DMS53 (cell line): ENCODE measurements around the gene MICAL2.

Experiments used
- DNase-seq: peaks from one replicate; lab custom pipeline; 2025; lab: John Stamatoyannopoulos, UW

The MICAL2 gene

DNA sequence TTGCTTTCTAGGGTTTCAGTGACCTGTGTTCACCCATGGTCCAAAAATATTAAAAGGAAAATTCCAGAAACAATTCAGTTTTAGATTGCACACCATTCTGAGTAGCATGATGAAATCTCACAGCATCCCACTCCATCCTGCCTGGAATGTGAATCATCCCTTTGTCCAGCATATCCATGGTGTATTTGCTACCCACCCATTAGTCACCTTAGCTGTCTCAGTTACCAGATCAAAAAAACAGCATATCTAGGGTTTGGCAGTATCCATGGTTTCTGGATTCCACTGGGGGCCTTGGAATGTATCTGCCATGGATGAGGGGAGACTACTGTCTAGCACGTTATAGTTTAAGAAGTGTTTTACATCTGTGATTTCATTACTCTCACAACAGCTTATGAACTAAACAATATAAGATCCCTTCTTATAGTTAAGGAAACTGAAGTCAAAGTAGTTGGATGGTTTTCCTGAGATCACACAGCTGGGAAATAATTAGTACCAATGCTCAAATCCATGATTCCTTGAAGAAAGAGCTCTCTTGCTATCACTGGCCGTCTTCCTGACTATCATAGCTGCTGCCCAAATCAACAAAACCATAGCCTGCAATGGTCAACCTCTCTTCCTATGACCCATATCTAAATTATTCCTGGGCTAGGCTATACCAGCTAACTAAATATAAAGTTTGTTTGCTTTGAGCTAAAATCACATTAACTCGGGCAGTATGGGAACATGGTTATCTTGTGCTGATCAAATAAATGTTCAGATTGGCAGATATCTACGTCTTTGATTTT lies 122.6 kb downstream of the MICAL2 start:
- DNase-seq, result no peak

DNA sequence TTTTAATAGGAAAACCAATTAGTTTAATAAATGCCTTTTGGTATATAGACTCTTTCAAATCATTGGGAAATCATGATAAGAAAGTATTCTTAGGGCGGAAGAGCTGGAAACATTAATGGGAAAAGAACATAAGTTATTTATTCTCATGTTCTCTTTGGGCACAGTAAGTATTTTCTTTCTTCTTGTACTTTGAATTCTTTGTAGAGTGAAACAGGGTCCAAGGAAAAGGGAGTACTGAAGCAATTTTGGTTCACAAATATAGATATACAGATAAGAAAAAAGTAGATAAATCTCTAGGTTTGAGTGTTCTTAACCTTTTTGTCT lies 123.2 kb downstream of the MICAL2 start:
- DNase-seq, result no peak

GRCh38 chr11:12234221-12234620 lies 123.8 kb downstream of the MICAL2 start:
- DNase-seq, result no peak

GRCh38 chr11:12235080-12235479 lies 124.7 kb downstream of the MICAL2 start:
- no peak for DNase-seq

DNA sequence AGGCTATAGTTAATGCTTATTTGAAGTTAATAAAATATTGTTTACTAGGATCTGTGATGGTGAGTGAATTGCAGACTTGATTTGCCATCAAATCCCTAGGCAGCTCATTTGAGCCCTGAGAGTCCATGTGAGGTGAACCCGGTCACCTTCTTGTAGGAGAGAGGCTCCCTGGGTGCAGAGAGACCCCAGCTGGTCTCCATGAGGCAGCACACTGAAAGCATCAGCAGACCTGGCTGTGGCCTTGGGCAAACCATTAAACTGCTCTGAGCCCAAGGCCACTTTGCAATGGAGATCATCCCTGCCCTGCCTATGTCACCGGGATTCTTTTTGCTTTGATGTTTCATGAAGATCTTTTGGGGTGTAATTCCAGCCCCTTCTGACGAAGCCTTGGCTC lies 125.2 kb downstream of the MICAL2 start:
- peak; percentile 57 for DNase-seq

DNA sequence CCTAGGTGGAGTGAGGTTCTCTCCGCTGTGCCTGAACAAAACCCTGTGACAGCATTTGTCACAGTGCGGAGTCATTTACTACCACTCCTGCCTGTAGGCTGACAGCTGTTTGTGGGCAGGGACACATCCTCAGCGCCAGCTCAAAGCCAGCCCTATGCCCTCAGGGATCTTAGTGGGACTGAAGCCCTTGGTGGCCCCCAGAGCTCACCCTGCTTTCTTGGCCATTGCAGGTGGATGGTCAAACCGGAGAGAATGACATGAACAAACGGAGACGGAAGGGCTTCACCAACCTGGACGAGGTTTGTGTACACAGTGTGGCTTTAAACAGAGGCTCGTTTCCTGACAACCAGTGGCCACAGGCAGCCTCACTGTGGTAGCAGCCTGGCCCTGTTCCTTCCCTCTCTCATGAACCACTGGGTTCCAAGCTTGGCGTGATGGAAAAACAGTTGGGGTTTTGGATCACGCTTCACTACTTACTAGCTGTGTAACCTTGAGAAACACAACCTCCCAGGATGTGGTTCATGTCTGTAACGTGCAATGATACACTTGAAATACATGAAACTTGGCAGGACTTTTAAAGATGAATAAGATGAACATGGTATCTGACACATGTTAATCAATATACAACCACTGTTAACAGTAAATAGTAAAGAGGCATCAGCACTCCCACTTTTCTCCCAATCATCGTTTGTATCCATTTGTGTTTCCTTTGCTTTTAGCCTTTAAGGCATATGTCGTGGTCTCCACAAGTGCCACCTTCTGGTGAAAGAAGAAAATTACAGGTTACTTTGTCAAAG lies 125.8 kb downstream of the MICAL2 start:
- DNase-seq, result peak; percentile 86

DNA sequence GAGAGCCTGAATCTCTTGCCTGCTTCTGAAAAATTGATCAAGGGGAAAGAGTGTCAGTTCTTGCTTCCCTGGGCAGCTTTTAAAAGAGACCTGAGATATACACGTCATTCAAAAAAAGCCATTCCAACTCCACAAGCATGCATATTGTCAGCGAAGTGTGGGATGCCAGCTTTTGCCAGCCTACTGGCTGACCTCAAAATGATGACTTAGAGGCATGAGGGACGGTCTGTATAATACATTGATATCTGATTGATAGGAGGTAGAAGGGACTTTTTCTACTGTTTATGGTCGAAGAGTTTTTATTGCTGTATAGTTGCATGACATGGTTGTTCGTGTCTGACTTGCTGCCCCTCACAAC lies 126.3 kb downstream of the MICAL2 start:
- DNase-seq, result no peak

DNA sequence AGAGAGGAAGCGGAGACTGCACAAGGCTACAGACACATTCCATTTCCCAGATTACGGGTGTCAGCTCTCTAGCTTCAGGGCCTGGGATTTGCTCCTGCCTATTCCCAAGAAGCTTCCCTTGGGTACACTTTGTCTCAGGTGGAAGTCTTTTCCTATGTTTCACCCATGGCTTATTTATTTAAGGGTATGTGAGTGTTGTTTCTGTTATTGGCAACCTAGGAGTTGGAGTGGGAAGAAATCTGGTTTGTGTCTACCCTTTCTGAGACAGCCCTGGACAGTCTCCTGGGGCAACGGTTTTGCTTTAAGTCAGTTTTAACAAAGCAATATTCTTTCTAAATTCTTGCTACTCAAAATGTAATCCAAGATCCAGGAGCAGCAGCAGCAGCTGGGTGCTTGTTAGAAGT lies 127.0 kb downstream of the MICAL2 start:
- DNase-seq, result no peak

- no peak for DNase-seq
These were observed 128.0 kb downstream of the MICAL2 start for GRCh38 chr11:12238420-12238819.

DNA sequence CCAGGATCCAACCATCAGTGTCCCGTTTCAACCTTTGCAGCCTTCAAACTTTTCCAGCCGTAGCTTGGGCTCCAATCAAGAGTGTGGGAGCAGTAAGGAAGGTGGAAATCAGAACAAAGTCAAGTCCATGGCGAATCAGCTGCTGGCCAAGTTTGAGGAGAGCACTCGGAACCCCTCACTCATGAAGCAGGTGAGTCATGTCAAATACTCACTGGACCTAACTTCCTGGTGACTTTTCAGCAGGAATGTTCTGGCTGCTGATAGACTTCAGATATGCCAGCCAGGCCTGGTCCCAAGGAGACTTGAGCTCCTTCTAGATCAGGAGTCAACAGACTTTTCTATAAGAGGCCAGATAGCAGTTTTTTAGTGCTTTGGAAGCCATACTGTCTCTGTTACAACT lies 129.0 kb downstream of the MICAL2 start:
- peak; percentile 68 for DNase-seq

- DNase-seq, result peak; percentile 74
These were observed 129.5 kb downstream of the MICAL2 start for GRCh38 chr11:12239804-12240371.

- DNase-seq, result no peak
These were observed 130.3 kb downstream of the MICAL2 start for GRCh38 chr11:12240677-12241076.

GRCh38 chr11:12241401-12241800 lies 131.0 kb downstream of the MICAL2 start:
- no peak for DNase-seq

GRCh38 chr11:12241971-12242672 lies 131.7 kb downstream of the MICAL2 start:
- no peak for DNase-seq

GRCh38 chr11:12242966-12243365 lies 132.6 kb downstream of the MICAL2 start:
- no peak for DNase-seq

DNA sequence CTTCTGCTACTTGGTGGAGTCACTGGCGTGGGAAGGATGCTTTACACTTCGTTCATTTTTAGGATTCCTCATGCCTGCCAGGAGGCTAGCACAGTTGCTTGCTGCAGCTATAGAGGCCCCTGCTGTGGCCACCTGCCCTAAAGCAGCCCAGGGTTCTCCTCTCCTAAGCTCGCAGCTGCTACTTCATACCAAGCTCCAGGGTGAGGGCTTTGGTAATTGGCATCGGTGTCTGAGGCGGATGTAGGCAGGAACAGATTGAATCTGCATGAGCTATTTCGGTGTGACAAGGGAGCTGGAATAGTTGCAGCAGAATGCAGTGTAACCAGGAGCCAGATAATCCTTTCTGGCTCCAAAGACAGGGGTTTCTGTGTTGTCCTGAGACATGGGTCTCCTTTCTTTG lies 133.1 kb downstream of the MICAL2 start:
- DNase-seq, result no peak

DNA sequence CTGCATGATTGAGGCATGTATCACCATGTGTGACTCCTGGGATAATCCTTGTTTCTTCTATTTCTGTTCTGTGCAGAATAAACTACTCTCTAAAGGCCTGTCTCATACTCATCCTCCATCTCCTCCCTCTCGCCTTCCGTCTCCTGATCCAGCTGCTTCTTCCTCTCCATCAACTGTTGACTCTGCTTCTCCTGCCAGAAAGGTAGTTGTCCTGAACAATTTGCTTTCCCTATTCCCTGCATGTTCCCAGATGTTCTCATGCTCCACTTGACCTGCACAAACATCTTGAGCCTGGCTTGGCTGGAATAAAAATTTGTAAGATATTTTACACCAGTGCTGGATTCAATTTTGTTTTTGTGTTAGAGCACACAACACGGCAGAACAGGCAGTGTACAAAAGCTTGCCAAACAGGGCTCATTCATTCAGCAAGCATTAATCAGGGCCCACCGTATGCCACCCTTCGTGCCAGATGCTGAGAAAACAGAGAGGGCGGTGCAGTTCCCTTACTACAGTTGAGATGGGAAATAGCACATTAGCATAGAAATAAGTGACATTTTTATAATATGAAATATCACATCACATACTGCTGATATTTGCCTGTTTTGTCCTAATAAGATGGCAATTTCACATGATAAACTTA lies 133.6 kb downstream of the MICAL2 start:
- DNase-seq, result no peak

- DNase-seq, result no peak
These were observed 134.7 kb downstream of the MICAL2 start for GRCh38 chr11:12245091-12245490.

DNA sequence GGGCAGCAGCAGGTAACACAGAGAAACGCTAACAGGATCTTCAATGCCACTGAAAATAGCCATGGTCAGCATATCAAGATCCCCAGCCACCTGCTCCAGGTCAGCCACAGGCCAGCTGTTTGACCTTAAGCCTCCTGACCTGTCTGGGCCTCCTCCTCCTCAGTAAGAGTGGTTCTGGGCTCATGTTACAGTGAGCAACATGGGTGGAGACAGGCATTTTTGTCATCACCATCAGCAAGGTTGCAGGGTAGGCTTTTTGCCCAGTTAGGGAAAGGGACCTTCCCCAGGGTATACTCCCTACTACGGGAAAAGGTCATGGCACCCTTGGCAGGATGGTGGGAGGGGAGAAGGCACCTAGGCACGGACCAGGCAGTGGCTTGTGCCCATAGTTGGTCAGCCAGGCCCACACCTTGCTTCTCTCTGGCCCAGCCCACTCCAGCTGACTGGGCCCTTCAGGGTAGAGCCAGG lies 135.2 kb downstream of the MICAL2 start:
- peak; percentile 62 for DNase-seq

GRCh38 chr11:12246147-12246546 lies 135.8 kb downstream of the MICAL2 start:
- DNase-seq, result peak; percentile 44

- DNase-seq, result no peak
These were observed 136.6 kb downstream of the MICAL2 start for GRCh38 chr11:12246989-12247388.
